ENCODE measurements around the gene IP6K2.
"Not testable (repeated sequence)": the region's sequence is repeated elsewhere in the genome, so short reads cannot be mapped to it uniquely, and the experiment has no call there.

DNA sequence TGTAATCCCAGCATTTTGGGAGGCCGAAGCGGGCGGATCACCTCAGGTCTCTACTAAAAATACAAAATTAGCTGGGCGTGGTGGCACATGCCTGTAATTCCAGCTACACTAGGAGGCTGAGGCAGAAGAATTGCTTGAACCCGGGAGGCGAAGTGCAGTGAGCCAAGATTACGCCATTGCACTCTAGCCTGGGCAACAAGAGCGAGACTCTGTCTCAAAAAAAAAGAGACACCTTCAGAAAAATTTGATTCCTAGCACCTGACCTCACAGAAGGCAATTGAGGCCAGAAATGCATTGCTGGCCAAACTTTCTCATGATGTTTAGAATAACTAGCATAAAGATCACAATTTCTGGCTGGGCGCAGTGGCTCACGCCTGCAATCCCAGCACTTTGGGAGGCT is 24.2 kb upstream of the IP6K2 start:
- TF ChIP-seq, protein P1, sequence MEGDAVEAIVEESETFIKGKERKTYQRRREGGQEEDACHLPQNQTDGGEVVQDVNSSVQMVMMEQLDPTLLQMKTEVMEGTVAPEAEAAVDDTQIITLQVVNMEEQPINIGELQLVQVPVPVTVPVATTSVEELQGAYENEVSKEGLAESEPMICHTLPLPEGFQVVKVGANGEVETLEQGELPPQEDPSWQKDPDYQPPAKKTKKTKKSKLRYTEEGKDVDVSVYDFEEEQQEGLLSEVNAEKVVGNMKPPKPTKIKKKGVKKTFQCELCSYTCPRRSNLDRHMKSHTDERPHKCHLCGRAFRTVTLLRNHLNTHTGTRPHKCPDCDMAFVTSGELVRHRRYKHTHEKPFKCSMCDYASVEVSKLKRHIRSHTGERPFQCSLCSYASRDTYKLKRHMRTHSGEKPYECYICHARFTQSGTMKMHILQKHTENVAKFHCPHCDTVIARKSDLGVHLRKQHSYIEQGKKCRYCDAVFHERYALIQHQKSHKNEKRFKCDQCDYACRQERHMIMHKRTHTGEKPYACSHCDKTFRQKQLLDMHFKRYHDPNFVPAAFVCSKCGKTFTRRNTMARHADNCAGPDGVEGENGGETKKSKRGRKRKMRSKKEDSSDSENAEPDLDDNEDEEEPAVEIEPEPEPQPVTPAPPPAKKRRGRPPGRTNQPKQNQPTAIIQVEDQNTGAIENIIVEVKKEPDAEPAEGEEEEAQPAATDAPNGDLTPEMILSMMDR (conservative IDR thresholded peaks at IDR 0.05) = not testable (repeated sequence)
- not testable (repeated sequence) for TF ChIP-seq ZFX (IDR thresholded peaks at IDR 0.05)

Data from C4-2B (cell line).